LoVo (cell line): ENCODE measurements around the gene FXYD6.

ENCODE experiments used
- DNase-seq: peaks from one replicate; pipeline ENCODE4 v3.0.0-alpha.2; 2016; ENCODE audit warnings: low spot score

Gene FXYD6

GRCh38 chr11:117790279-117790678, 86.2 kb downstream of the FXYD6 start:
- no peak for DNase-seq

GRCh38 chr11:117789241-117789640, 87.2 kb downstream of the FXYD6 start:
- DNase-seq, result no peak
